H9 (cell line): ENCODE measurements around the gene LTBP2. TPM values are rescaled to one million over a fixed set of nuclear protein-coding genes. Genes with fewer than 3 reads are reported as not detected.

Experiments
- DNase-seq: peaks from one replicate; pipeline ENCODE4 v3.0.0-alpha.2; 2017
- H2AFZ ChIP-seq: one replicate; pipeline ENCODE4 v1.6.1; 2013; ENCODE audit warnings: mild to moderate bottlenecking, low read length, control low read depth, moderate library complexity
- H2AK5ac ChIP-seq: 2 replicates; pipeline ENCODE4 v1.6.1; 2013; ENCODE audit warnings: low read length, control low read depth, mixed read lengths; ENCODE audit not compliant: insufficient read length
- H2BK120ac ChIP-seq: one replicate; pipeline ENCODE4 v1.6.1; 2013; ENCODE audit warnings: low read depth, mild to moderate bottlenecking, low read length, control low read depth, inconsistent platforms; ENCODE audit not compliant: poor library complexity, severe bottlenecking
- H2BK12ac ChIP-seq: 2 replicates; pipeline ENCODE4 v1.6.1; 2013; ENCODE audit warnings: low read length, control low read depth, mixed read lengths, low read depth; ENCODE audit not compliant: insufficient read length
- H2BK15ac ChIP-seq: 2 replicates; pipeline ENCODE4 v1.6.1; 2013; ENCODE audit warnings: low read depth, low read length, control low read depth
- H2BK20ac ChIP-seq: one replicate; pipeline ENCODE4 v1.6.1; 2013; ENCODE audit warnings: low read depth, mild to moderate bottlenecking, low read length, control low read depth, inconsistent platforms; ENCODE audit not compliant: poor library complexity, severe bottlenecking
- H2BK5ac ChIP-seq: 2 replicates; pipeline ENCODE4 v1.6.1; 2013; ENCODE audit warnings: low read length, control low read depth, mixed read lengths; ENCODE audit not compliant: insufficient read length
- H3K14ac ChIP-seq: 2 replicates; pipeline ENCODE4 v1.6.1; 2013; ENCODE audit warnings: low read length, control low read depth; ENCODE audit not compliant: insufficient read depth
- H3K18ac ChIP-seq: 2 replicates; pipeline ENCODE4 v1.6.1; 2013; ENCODE audit warnings: low read depth, mild to moderate bottlenecking, mixed read lengths, low read length, control low read depth; ENCODE audit not compliant: insufficient read length
- H3K23ac ChIP-seq: 2 replicates; pipeline ENCODE4 v1.6.1; 2013; ENCODE audit warnings: low read length, control low read depth, mixed read lengths, low read depth; ENCODE audit not compliant: insufficient read length
- H3K23me2 ChIP-seq: 2 replicates; pipeline ENCODE4 v1.6.1; 2013; ENCODE audit warnings: low read depth, mild to moderate bottlenecking, mixed read lengths, low read length, control low read depth; ENCODE audit not compliant: insufficient read length, poor library complexity, severe bottlenecking
- H3K27ac ChIP-seq: 2 replicates; pipeline ENCODE4 v1.5.1; 2013; ENCODE audit warnings: low read length, control low read depth, mixed read lengths, low read depth; ENCODE audit not compliant: insufficient read length
- H3K27me3 ChIP-seq: 2 replicates; pipeline ENCODE4 v1.6.1; 2013; ENCODE audit warnings: low read length, control low read depth, inconsistent platforms; ENCODE audit not compliant: insufficient read depth
- H3K4ac ChIP-seq: 2 replicates; pipeline ENCODE4 v1.6.1; 2013; ENCODE audit warnings: low read depth, mild to moderate bottlenecking, control low read depth, inconsistent platforms, low read length, moderate library complexity
- H3K4me1 ChIP-seq: 2 replicates; pipeline ENCODE4 v1.6.1; 2013; ENCODE audit warnings: low read length, control low read depth, inconsistent platforms; ENCODE audit not compliant: insufficient read depth
- H3K4me2 ChIP-seq: 2 replicates; pipeline ENCODE4 v1.6.1; 2013; ENCODE audit warnings: low read length, control low read depth, mixed read lengths; ENCODE audit not compliant: insufficient read length, insufficient read depth
- H3K56ac ChIP-seq: 2 replicates; pipeline ENCODE4 v1.6.1; 2013; ENCODE audit warnings: low read depth, mild to moderate bottlenecking, mixed read lengths, low read length, control low read depth; ENCODE audit not compliant: insufficient read length
- H3K79me1 ChIP-seq: 2 replicates; pipeline ENCODE4 v1.6.1; 2013; ENCODE audit warnings: low read depth, mild to moderate bottlenecking, moderate library complexity, low read length, control low read depth, inconsistent platforms; ENCODE audit not compliant: insufficient read depth, poor library complexity, severe bottlenecking
- H3K79me2 ChIP-seq: 2 replicates; pipeline ENCODE4 v1.6.1; 2013; ENCODE audit warnings: low read length, control low read depth, inconsistent platforms; ENCODE audit not compliant: insufficient read depth
- H3K9ac ChIP-seq: 2 replicates; pipeline ENCODE4 v1.6.1; 2013; ENCODE audit warnings: low read length, control low read depth, mixed read lengths; ENCODE audit not compliant: insufficient read length; ENCODE audit errors: extremely low read depth
- H3K9me3 ChIP-seq: one replicate; pipeline ENCODE4 v1.6.1; 2013; ENCODE audit warnings: low read depth, low read length, inconsistent platforms; ENCODE audit not compliant: control insufficient read depth
- H3T11ph ChIP-seq: one replicate; pipeline ENCODE4 v1.6.1; 2013; ENCODE audit warnings: mild to moderate bottlenecking, low read length, control low read depth, inconsistent platforms
- H4K20me1 ChIP-seq: one replicate; pipeline ENCODE4 v1.6.1; 2013; ENCODE audit not compliant: control insufficient read depth, insufficient read length, insufficient read depth
- H4K5ac ChIP-seq: 2 replicates; pipeline ENCODE4 v1.6.1; 2013; ENCODE audit warnings: low read depth, mild to moderate bottlenecking, mixed read lengths, low read length, control low read depth; ENCODE audit not compliant: insufficient read length
- H4K8ac ChIP-seq: replicated peaks from 2 replicates; pipeline ENCODE4 v1.6.1; 2013; ENCODE audit warnings: low read length, control low read depth, mixed read lengths, low read depth; ENCODE audit not compliant: insufficient read length
- H4K91ac ChIP-seq: 2 replicates; pipeline ENCODE4 v1.6.1; 2013; ENCODE audit warnings: low read depth, mild to moderate bottlenecking, moderate library complexity, mixed read lengths, low read length, control low read depth; ENCODE audit not compliant: insufficient read length
- H3K27ac Mint-ChIP-seq, 3 experiments: 2 replicates in 2 of 3; 3 replicates in 1 of 3; pipeline ENCODE4 v1.8.0; 2020 to 2021; ENCODE audit warnings: mixed read lengths in 3 of 3, mild to moderate bottlenecking in 1 of 3, moderate library complexity in 1 of 3
- H3K27me3 Mint-ChIP-seq: 2 replicates; pipeline ENCODE4 v1.8.0; 2021; ENCODE audit warnings: low read depth, mild to moderate bottlenecking, moderate library complexity, mixed read lengths
- H3K36me3 Mint-ChIP-seq, 3 experiments: 2 replicates in 2 of 3; 3 replicates in 1 of 3; pipeline ENCODE4 v1.8.0; 2020 to 2021; ENCODE audit warnings: low read depth in 3 of 3, mixed read lengths in 3 of 3; ENCODE audit not compliant: insufficient read depth in 1 of 3
- H3K4me1 Mint-ChIP-seq, 2 experiments: 2 replicates each; pipeline ENCODE4 v1.8.0; 2020; ENCODE audit warnings: mixed read lengths in 2 of 2
- H3K4me3 Mint-ChIP-seq, 2 experiments: 2 replicates in 1 of 2; 3 replicates in 1 of 2; pipeline ENCODE4 v1.8.0; 2020 to 2021; ENCODE audit warnings: mild to moderate bottlenecking in 2 of 2, mixed read lengths in 2 of 2, moderate library complexity in 1 of 2
- H3K9me3 Mint-ChIP-seq, 2 experiments: 2 replicates in 1 of 2; 3 replicates in 1 of 2; pipeline ENCODE4 v1.8.0; 2020; ENCODE audit warnings: mild to moderate bottlenecking in 2 of 2, mixed read lengths in 2 of 2, moderate library complexity in 1 of 2
- WGBS: extraction: QIAGEN DNeasy Blood & Tissue Kit; methylation state at CpG from one replicate; pipeline ENCODE4 v1.1.7; 2013; ENCODE audit warnings: missing lambda C conversion rate, low lambda C conversion rate, mixed read lengths; ENCODE audit not compliant: insufficient read length; ENCODE audit errors: extremely low coverage; 5-methylcytosine and 5-hydroxymethylcytosine counted together
- total RNA-seq: library from RNA; stranded (reverse); gene quantifications from 2 replicates; pipeline ENCODE4 v1.2.1, GENCODE V29; 2021
- TF ChIP-seq, protein P1 (sequence below): fragments of 200-600 bp; sonication (generic); conservative IDR thresholded peaks from 3 replicates; pipeline ENCODE4 v1.8.0; 2021; ENCODE audit warnings: antibody characterized with exemption, mild to moderate bottlenecking

Gene LTBP2
- total RNA-seq, 1 experiment from 2014 or later = 0.77 TPM

DNA sequence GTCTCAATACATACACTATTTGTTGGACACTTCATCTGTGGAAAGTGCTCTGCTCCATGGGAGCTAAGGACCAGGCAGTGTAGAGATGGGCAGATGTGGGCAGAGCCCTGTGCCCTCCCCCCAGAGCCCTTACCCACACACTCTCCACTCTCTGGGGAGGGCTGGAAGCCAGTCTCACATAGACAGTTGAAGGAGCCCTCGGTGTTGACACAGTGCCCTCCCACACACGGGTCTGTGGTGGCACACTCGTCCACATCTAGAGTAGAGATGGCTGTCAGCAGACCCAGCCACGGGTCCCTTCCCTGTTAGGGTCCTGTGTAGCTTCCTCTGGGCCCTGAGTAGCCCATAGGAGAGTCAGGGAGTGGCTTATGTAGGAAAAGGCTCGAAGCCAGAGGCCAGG lies 104.2 kb downstream of the LTBP2 start:
- Histone ChIP-seq H3K14ac (no peak overlapping the region), H3K27me3 (no peaks in the 10 kb centered on the region), H2AK5ac (no peak overlapping the region), H3K56ac (no peak overlapping the region), H2BK20ac (no peak overlapping the region), H2AFZ (no peak overlapping the region), H3K9me3 (no peaks in the 10 kb centered on the region), H3K4ac (no peak overlapping the region), H3K18ac (no peak overlapping the region), H4K8ac (no peak overlapping the region), H2BK5ac (no peak overlapping the region), H4K5ac (no peak overlapping the region), H3K9ac (no peak overlapping the region), H2BK120ac (no peak overlapping the region), H2BK15ac (no peak overlapping the region), H3K23me2 (no peaks in the 10 kb centered on the region), H3K4me1 (peaks cover 5% of the 10 kb centered on the region; the same call in 1 of the 2 replicates), H4K20me1 (no peaks in the 10 kb centered on the region), H3T11ph (no peak overlapping the region), H4K91ac (no peak overlapping the region), H3K23ac (no peak overlapping the region), H2BK12ac (no peak overlapping the region), H3K79me1 (no peaks in the 10 kb centered on the region), H3K4me2 (no peak overlapping the region), H3K27ac (no peak overlapping the region), H3K79me2 (no peaks in the 10 kb centered on the region)
- H3K36me3 Mint-ChIP-seq = no peaks in the 10 kb centered on the region
- no peak overlapping the region for H3K27ac Mint-ChIP-seq
- peaks cover 29 to 33% of the 10 kb centered on the region in 2 experiments for H3K4me1 Mint-ChIP-seq
- no peak overlapping the region for H3K4me3 Mint-ChIP-seq
- TF ChIP-seq, protein P1, sequence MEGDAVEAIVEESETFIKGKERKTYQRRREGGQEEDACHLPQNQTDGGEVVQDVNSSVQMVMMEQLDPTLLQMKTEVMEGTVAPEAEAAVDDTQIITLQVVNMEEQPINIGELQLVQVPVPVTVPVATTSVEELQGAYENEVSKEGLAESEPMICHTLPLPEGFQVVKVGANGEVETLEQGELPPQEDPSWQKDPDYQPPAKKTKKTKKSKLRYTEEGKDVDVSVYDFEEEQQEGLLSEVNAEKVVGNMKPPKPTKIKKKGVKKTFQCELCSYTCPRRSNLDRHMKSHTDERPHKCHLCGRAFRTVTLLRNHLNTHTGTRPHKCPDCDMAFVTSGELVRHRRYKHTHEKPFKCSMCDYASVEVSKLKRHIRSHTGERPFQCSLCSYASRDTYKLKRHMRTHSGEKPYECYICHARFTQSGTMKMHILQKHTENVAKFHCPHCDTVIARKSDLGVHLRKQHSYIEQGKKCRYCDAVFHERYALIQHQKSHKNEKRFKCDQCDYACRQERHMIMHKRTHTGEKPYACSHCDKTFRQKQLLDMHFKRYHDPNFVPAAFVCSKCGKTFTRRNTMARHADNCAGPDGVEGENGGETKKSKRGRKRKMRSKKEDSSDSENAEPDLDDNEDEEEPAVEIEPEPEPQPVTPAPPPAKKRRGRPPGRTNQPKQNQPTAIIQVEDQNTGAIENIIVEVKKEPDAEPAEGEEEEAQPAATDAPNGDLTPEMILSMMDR = no peak
- WGBS = no CpG with 5 or more reads among the region's 5 CpGs
- no peaks in the 10 kb centered on the region for H3K9me3 Mint-ChIP-seq
- peaks cover 20% of the 10 kb centered on the region for H3K27me3 Mint-ChIP-seq
- DNase-seq = no peak
